AG20443 (cell line): ENCODE measurements around the gene LFNG.

Source experiments
- DNase-seq: peaks from one replicate; pipeline ENCODE4 v3.0.0; 2012; ENCODE audit warnings: low spot score, mixed read lengths

Gene LFNG

GRCh38 chr7:2572101-2572842, 52.7 kb downstream of the LFNG start:
- peak; percentile 29 for DNase-seq

DNA sequence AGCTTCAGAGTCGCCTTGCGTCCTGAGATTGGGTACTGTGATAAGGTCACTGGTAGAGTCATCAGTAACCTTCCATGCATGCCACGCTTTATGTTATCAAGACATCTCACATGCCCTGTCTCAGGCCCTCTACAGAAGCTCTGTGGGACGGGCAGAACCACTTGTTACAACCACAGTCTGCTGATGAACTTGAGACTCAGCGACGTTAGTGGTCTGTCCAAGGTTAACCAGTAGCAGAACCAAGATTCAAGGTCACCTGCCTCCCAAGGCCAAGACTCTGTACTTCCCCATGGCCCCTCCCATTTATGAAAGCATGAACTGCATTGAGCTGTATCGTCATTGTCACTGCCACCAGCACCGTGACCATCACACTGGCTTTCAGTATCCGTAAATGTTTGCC, 54.2 kb downstream of the LFNG start:
- no peak for DNase-seq

DNA sequence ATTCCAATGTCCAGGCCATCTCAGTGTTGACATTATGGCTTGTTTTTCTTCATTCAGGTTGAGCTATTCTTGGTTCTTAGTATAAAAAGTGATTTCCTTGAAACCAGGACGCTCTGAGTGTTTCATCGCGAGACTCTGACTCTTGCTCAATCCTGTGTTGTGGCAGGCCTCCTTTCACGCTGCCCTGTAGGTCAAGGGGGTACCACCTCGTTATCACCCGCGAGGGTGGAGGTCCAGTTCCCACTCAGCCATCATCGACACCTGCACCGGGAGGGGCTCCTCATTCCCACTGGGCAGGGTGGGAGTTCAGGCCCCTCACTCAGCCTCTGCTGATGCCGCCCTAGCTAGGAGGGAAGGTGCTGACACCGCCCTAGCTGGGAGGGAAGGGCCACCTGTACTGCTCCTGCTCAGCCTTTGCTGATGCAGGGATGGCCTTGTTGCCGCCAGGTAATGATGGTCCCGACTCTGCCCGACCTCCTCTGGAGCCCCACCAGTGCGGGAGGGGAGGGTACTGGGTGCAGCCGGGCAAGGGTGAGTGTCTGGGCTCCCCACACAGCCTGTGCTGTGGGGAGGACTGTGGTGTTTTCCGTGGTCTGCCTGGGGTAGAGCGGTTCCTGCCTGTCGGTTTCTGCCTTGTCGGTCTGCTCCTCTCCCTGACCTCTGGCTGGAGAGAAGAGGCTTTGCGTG, 55.6 kb downstream of the LFNG start:
- DNase-seq: no peak

DNA sequence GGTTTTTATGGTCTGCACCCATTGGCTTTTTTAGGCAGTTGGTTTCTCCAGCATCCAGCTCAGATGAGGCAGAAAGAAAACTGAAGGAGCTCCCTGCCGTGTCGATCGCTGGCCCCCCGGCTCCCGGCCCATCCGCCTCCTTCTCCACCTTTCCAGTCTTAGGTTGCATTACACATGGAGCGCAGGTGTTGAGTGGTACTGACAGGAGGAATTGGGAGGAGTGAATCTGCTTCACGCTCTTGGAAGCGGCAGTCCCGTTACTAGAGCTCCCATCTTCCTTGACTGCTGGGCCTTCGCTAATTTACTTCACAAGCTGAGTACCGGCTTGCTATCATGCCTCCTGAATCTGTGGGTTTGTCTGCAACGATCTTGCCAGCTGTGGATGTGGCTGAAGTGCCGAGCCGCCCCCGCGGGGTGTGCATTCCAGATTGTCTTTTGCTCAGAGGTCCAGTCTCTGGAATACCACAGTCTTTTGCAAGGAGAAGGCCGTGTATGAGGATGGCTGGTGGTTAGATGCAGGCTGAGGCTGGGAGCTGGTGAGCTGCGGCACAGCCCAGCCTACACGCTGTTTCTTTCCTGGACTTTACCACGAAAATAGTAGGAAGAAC, 56.3 kb downstream of the LFNG start:
- peak; percentile 45 for DNase-seq

DNA sequence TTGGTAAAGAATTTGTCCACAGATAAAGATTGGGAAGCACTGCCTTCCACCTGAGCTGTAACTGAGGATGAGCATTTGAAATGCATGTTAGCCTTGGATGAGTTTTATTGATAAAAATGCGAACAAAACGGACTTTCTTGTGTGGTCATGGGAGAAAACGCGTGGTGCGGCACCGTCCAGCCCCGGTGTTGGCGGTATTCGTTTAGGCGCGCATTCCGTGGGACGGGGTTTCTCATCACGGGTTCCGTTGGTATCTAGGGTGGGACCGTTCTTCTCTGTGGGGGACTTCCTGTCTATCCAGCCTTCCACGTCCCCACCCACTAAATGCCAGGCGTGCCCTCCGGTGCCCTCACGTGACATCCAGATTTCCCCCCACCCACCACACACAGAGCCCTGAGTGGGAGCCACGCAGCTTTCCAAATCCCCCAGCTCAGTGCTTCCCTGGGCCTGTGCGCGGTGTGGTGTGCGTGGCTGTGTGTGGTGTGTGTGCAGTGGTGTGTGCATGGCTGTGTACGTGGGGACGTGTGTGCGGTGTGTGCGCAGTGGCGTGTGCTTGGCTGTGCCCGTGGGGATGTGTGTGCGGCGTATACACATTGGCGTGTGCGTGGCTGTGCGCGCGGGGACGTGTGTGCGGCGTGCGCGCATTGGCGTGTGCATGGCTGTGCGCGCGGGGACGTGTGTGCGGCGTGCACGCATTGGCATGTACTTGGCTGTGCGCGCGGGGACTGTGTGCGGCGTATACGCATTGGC, 57.3 kb downstream of the LFNG start:
- DNase-seq: no peak
